Effector memory CD8-positive, alpha-beta T cell (primary cell): ENCODE measurements around the gene GAL3ST3.

ENCODE experiments used
- ATAC-seq: fragments of 150-1000 bp; cut with Tn5 transposase; replicated peaks from 2 replicates; pipeline ENCODE4 v1.10.0; 2021; ENCODE audit warnings: mild to moderate bottlenecking, moderate library complexity
- DNase-seq, 3 experiments: peaks; one replicate each; pipeline ENCODE4 v3.0.0; 2021
- H3K27ac Mint-ChIP-seq, 2 donors: one replicate each; pipeline ENCODE4 v1.8.0; 2022; ENCODE audit warnings: mild to moderate bottlenecking in 2 of 2, mixed read lengths in 2 of 2, moderate library complexity in 2 of 2
- H3K27me3 Mint-ChIP-seq, 2 donors: one replicate each; pipeline ENCODE4 v1.8.0; 2022; ENCODE audit warnings: mixed read lengths in 2 of 2
- H3K36me3 Mint-ChIP-seq: one replicate; pipeline ENCODE4 v1.8.0; 2022; ENCODE audit warnings: mild to moderate bottlenecking, moderate library complexity, mixed read lengths; ENCODE audit not compliant: insufficient read depth
- H3K4me1 Mint-ChIP-seq, 2 donors: one replicate each; pipeline ENCODE4 v1.8.0; 2022; ENCODE audit warnings: low read depth in 2 of 2, mixed read lengths in 2 of 2
- H3K4me3 Mint-ChIP-seq, 2 donors: one replicate each; pipeline ENCODE4 v1.8.0; 2022; ENCODE audit warnings: mild to moderate bottlenecking in 2 of 2, mixed read lengths in 2 of 2, moderate library complexity in 2 of 2
- H3K9me3 Mint-ChIP-seq, 2 donors: one replicate each; pipeline ENCODE4 v1.8.0; 2022; ENCODE audit warnings: mixed read lengths in 2 of 2

Gene GAL3ST3

GRCh38 chr11:66022401-66023185 is 26.4 kb downstream of the GAL3ST3 start:
- peaks cover 6% of the 10 kb centered on the region in 2 donors for H3K4me1 Mint-ChIP-seq
- DNase-seq (peak; percentile 75 to 82 (median 82)), ATAC-seq (peak; percentile 96)
- no peaks in the 10 kb centered on the region for H3K36me3 Mint-ChIP-seq
- H3K9me3 Mint-ChIP-seq, result no peaks in the 10 kb centered on the region
- peak overlapping the region; percentile 35 to 56 for H3K27ac Mint-ChIP-seq
- H3K4me3 Mint-ChIP-seq, result peak overlapping the region; percentile 56 to 65
- H3K27me3 Mint-ChIP-seq, result peaks cover 4 to 19% of the 10 kb centered on the region in 2 donors

DNA sequence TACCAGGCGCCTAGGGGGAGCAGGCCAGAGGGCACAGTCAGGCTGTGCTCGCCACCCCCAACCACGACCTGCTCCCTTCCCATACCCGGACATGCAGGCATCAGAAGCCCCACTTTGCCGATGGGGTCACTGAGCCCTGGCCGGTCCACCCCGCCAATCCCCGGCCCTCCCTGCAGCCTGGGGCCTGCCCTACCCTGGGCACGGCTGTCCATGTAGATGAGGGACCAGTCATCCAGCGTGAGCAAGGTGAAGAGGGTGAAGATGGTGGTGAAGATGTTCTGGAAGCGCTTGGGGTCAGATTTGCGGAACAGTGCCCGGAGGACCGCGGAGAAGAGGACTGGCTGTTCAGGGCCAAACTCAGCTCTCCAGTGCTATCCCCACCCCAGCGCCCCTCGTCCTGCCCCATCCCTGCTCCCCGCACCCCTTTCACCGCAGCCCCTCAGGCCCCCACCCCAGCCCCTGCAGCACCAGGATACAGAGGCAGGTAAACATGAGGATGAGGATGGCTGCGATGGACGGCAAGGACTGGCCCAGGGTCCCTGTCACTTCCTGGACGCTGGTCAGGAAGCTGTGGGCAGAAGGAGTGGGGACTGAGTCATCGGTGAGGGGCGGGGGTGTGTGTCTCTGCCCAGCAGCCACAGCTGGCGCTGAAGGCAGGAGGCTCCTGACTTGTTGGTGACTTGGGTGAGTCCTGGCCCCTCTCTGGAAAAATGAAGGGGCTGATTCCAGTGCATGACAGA is 28.2 kb downstream of the GAL3ST3 start:
- Mint-ChIP-seq H3K27me3 (peaks cover 4 to 19% of the 10 kb centered on the region in 2 donors), H3K9me3 (no peaks in the 10 kb centered on the region), H3K4me1 (peaks cover 6% of the 10 kb centered on the region in 2 donors), H3K36me3 (no peaks in the 10 kb centered on the region), H3K4me3 (peak overlapping the region in 1 of 2 donors; percentile 27), H3K27ac (peak overlapping the region in 1 of 2 donors; percentile 58)
- peak; percentile 38 for ATAC-seq
- no peak for DNase-seq

- H3K4me1 Mint-ChIP-seq, result peaks cover 6% of the 10 kb centered on the region in 2 donors
- peak overlapping the region in 1 of 2 donors; percentile 58 for H3K27ac Mint-ChIP-seq
- ATAC-seq, result no peak
- no peaks in the 10 kb centered on the region for H3K36me3 Mint-ChIP-seq
- H3K4me3 Mint-ChIP-seq, result peak overlapping the region in 1 of 2 donors; percentile 52
- no peak for DNase-seq
- H3K27me3 Mint-ChIP-seq, result peaks cover 4 to 19% of the 10 kb centered on the region in 2 donors
- no peaks in the 10 kb centered on the region for H3K9me3 Mint-ChIP-seq
Observed at GRCh38 chr11:66020212-66020611, 28.7 kb downstream of the GAL3ST3 start.

GRCh38 chr11:66017321-66017720 is 31.6 kb downstream of the GAL3ST3 start:
- Mint-ChIP-seq H3K27me3 (peaks cover 6 to 19% of the 10 kb centered on the region in 2 donors), H3K36me3 (no peaks in the 10 kb centered on the region), H3K27ac (no peak overlapping the region), H3K4me1 (peaks cover under 1 to 2% of the 10 kb centered on the region in 2 donors), H3K4me3 (no peak overlapping the region), H3K9me3 (no peaks in the 10 kb centered on the region)
- DNase-seq (no peak), ATAC-seq (no peak)

GRCh38 chr11:66016793-66017177 is 32.2 kb downstream of the GAL3ST3 start:
- no peak for ATAC-seq
- Mint-ChIP-seq H3K4me1 (peaks cover 0 to 2% of the 10 kb centered on the region in 2 donors), H3K36me3 (no peaks in the 10 kb centered on the region), H3K9me3 (no peaks in the 10 kb centered on the region), H3K27ac (no peak overlapping the region), H3K27me3 (peaks cover 6 to 22% of the 10 kb centered on the region in 2 donors), H3K4me3 (no peak overlapping the region)
- DNase-seq, result no peak

GRCh38 chr11:66015936-66016792 is 32.8 kb downstream of the GAL3ST3 start:
- Mint-ChIP-seq H3K4me3 (no peak overlapping the region), H3K27ac (no peak overlapping the region), H3K36me3 (no peaks in the 10 kb centered on the region), H3K27me3 (peaks cover 6 to 22% of the 10 kb centered on the region in 2 donors), H3K9me3 (no peaks in the 10 kb centered on the region), H3K4me1 (peaks cover 0 to 1% of the 10 kb centered on the region in 2 donors)
- ATAC-seq (no peak), DNase-seq (no peak)

DNA sequence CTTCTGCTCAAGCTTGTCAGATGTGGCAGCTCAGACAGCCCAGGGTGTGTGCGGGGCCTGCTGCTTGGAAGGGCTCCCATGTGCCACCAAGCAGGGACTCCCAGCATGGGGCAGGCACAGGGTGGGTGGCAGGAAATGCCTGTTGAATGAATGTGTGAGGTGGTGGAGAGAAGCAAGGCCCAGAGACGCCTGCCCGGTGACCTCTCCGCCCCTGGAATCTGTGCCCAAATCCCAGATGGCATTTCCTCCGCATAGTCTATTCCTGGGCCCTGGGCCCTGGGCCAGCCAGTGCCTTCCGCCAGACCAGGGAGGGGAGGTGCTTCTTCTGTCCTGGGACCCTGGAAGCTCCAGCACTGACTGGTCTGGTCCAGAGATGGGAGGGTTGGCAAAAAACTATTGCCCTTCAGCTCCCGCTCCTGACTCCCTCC is 33.5 kb downstream of the GAL3ST3 start:
- H3K27ac Mint-ChIP-seq, result no peak overlapping the region
- no peaks in the 10 kb centered on the region for H3K36me3 Mint-ChIP-seq
- no peak overlapping the region for H3K4me3 Mint-ChIP-seq
- ATAC-seq (no peak), DNase-seq (no peak)
- H3K27me3 Mint-ChIP-seq, result peaks cover 7 to 25% of the 10 kb centered on the region in 2 donors
- H3K9me3 Mint-ChIP-seq, result no peaks in the 10 kb centered on the region
- H3K4me1 Mint-ChIP-seq, result peaks cover 0 to under 1% of the 10 kb centered on the region in 2 donors

DNA sequence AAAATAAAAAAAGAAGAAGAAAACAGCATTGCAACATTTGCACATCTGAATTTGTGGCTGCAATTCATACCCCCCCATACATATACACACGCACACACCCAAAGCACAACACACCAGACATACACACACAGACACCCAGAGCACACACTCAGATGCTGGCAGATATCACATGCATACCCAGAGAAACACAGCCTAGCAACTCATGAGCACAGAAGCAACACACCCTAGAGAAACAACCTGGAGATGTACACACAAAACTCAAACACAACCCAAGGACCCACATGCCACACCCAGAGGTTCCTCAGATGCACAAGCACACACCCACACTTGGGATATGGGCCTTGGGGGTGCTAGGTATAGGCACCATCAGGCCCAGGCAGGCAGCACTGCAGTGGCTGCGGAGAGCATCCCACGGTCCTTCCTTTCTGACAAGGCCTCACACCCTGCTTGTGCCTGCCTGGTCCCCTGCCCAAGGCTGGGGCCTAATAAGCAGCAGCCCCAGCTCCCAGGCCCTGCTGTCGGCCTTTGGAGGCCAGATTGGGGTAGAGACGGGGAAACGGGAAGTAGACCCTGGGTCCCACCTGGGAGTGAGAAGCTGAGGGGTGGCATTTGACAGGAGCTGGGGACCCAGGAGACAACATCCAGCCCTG is 34.0 kb downstream of the GAL3ST3 start:
- DNase-seq (no peak), ATAC-seq (no peak)
- no peaks in the 10 kb centered on the region for H3K9me3 Mint-ChIP-seq
- H3K27ac Mint-ChIP-seq, result no peak overlapping the region
- H3K36me3 Mint-ChIP-seq, result no peaks in the 10 kb centered on the region
- peaks cover 0 to 2% of the 10 kb centered on the region in 2 donors for H3K4me1 Mint-ChIP-seq
- H3K4me3 Mint-ChIP-seq, result no peak overlapping the region
- peaks cover 10 to 31% of the 10 kb centered on the region in 2 donors for H3K27me3 Mint-ChIP-seq

- ATAC-seq, result no peak
- Mint-ChIP-seq H3K4me3 (no peak overlapping the region), H3K27ac (no peak overlapping the region), H3K9me3 (no peaks in the 10 kb centered on the region), H3K36me3 (no peaks in the 10 kb centered on the region), H3K27me3 (peaks cover 10 to 31% of the 10 kb centered on the region in 2 donors), H3K4me1 (peaks cover 0 to 2% of the 10 kb centered on the region in 2 donors)
- DNase-seq, result no peak
Observed at GRCh38 chr11:66013762-66014100, 35.2 kb downstream of the GAL3ST3 start.

DNA sequence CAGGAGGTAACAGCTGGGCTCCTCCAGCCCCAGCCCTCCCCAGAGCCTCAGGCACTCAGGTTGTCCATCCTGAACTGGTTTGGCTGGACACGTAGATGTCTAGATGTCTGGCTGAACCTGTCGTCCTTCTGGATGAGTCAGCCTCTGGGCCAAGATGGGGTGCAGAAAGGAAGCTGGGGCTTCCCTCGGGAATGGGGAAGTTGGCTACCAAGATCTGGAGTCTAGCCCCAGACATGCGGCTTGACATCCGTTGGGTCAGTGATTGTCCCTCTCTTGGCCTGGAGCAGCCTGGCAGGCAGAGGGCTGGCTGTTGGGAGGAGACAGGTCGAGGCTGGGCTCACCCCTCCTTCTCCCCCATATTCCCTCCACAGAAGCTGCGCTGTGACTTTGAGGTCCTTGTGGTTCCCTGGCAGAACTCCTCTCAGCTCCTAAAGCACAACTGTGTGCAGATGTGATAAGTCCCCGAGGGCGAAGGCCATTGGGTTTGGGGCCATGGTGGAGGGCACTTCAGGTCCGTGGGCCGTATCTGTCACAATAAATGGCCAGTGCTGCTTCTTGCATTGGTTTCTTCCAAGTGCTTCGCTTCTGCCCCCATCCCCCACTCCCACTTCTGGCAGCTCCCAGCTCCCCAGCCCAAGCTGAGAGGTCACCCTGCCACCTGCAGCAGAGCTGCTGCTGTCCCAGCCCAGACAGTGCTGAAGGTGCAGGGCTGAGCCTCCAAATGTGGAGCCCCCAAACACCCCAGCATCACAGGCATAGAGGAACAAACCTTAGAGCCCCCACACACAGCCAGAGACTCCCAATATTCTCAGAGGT is 35.8 kb downstream of the GAL3ST3 start:
- Mint-ChIP-seq H3K27ac (no peak overlapping the region), H3K4me1 (peaks cover 0 to 2% of the 10 kb centered on the region in 2 donors), H3K36me3 (no peaks in the 10 kb centered on the region), H3K4me3 (no peak overlapping the region), H3K9me3 (no peaks in the 10 kb centered on the region), H3K27me3 (peaks cover 10 to 31% of the 10 kb centered on the region in 2 donors)
- no peak for DNase-seq
- ATAC-seq, result no peak

GRCh38 chr11:66012371-66012945 is 36.5 kb downstream of the GAL3ST3 start:
- ATAC-seq, result no peak
- no peak for DNase-seq
- no peak overlapping the region for H3K27ac Mint-ChIP-seq
- H3K36me3 Mint-ChIP-seq, result no peaks in the 10 kb centered on the region
- no peak overlapping the region for H3K4me3 Mint-ChIP-seq
- no peaks in the 10 kb centered on the region for H3K9me3 Mint-ChIP-seq
- peaks cover 10 to 31% of the 10 kb centered on the region in 2 donors for H3K27me3 Mint-ChIP-seq
- H3K4me1 Mint-ChIP-seq, result peaks cover 0 to 2% of the 10 kb centered on the region in 2 donors

- Mint-ChIP-seq H3K4me1 (peaks cover 0 to 2% of the 10 kb centered on the region in 2 donors), H3K27ac (no peak within 1 kb of the TSS), H3K36me3 (no peaks in the 10 kb centered on the region), H3K27me3 (peaks cover 10 to 31% of the 10 kb centered on the region in 2 donors), H3K4me3 (no peak within 1 kb of the TSS), H3K9me3 (no peaks in the 10 kb centered on the region)
- DNase-seq, result no peak
- peak; percentile 29 for ATAC-seq
Observed at GRCh38 chr11:66011785-66012303, 37.1 kb downstream of the GAL3ST3 start, which contains the start of gene CST6. Gene CST6 (plus strand): TSS chr11:66012008. CDS start chr11:66012045, 37 bp downstream.
